HG03025 (cell line): ENCODE data around the gene MORC1.

Experiments
- ATAC-seq: cut with Tn5 transposase; IDR thresholded peaks from one replicate; pipeline ENCODE4 v1.9.1; 2021; ENCODE audit warnings: mild to moderate bottlenecking, moderate library complexity; ENCODE audit not compliant: unreplicated experiment, low FRiP score

Gene MORC1

DNA sequence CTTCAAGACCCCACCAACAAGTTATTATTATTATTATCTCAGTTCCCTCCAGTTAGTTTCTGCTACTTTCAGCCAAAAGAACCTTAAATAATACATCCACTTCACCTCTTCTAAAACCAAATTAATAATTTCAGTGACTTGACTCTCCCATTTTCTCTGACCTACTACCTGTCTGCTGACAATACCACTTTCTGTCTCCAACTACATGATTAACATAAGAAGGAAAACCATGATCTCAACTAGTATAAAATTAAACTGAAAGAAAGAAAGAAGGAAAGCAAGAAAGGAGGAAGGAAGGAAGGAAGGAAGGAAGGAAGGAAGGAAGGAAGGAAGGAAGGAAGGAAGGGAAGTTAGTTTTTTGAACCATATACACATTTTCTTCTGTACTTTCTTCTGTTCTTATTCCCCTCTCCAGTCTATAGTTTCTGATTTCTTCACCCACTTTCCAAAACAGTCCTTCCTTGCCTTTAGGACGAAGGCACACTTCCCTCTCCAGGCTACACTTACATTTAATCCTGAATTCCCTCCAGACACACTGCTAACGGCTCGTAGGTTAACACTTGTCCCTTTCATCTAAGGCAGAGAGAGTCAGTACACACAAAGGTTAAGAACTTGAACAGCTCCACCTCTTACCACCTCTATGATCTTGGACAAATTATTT is 84.8 kb downstream of the MORC1 start:
- ATAC-seq: no peak

GRCh38 chr3:109028753-109029152 is 89.2 kb downstream of the MORC1 start:
- ATAC-seq: no peak

DNA sequence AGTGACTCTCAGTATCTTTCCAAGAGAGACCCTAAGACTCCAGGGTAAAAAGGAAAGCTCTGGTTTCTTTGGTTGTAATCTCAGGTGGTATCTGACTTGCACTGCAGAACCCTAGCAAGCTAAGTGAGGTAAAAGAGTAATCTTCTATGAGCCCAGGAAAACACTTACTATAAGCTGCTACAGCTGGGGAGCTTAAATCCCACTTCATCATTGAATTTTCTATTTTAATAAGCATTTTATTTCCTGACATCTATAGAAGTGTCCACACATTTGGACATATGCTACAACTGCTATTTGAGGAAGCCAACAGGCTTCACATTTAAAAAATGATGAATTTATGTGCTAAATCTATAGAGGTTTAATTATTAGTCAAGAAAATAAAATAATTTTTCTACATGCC is 91.1 kb downstream of the MORC1 start:
- no peak for ATAC-seq

GRCh38 chr3:109025896-109026295 is 92.0 kb downstream of the MORC1 start:
- ATAC-seq: no peak

DNA sequence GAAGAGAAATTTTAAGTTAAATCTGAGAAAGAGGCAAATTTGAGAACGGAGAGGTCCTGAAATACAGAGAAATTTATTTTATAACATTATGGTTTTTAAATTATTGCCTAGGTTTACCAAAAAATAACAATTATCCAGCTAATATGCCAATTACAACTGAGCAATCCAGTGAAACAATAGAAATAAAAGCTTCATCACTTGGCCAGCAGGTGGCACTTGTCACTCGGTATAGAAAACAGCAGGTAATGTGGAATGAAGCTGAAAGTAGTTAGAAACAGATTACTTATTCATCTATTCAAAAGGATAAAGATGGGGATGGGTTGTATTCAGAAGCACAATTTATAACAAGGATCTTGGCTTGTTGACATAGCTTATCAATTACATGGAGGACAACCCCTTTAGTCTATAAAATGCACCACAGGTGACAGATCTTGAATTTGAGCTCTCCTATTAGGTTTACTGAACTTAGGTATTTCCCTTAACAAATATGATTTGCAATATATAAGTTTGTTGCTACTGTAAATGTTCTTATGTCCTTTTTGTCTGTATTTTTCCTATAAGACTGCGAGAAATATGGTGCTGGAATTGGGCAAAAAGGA is 94.2 kb downstream of the MORC1 start:
- ATAC-seq: peak; percentile 58

- no peak for ATAC-seq
These were observed 94.8 kb downstream of the MORC1 start for GRCh38 chr3:109023167-109023566.

GRCh38 chr3:109021556-109021955 is 96.4 kb downstream of the MORC1 start:
- ATAC-seq: no peak

DNA sequence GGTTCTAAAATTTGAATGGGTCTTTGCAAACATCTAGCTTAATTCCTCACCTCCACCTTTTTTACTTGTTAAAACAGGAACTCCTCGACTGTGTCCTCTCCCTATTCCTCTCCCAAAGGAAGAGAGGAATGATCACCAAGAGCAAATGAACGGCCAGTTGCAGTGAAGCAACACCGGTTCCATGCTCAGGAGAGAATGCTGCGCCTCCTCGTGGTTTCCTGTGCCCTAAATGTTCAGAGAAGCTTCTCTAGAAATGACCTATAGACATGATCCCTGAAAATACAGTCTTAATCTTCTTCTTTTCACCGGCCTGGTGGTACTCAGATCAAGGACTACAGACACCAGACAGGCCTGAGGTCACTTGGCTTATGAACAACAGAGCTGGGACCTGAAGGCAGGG is 99.1 kb downstream of the MORC1 start:
- ATAC-seq: no peak

GRCh38 chr3:109005443-109005842 is 112.5 kb downstream of the MORC1 start:
- ATAC-seq: no peak

- no peak for ATAC-seq
These were observed 119.5 kb downstream of the MORC1 start for GRCh38 chr3:108998436-108998835.

- ATAC-seq: no peak
These were observed 132.1 kb downstream of the MORC1 start for GRCh38 chr3:108985844-108986243.

DNA sequence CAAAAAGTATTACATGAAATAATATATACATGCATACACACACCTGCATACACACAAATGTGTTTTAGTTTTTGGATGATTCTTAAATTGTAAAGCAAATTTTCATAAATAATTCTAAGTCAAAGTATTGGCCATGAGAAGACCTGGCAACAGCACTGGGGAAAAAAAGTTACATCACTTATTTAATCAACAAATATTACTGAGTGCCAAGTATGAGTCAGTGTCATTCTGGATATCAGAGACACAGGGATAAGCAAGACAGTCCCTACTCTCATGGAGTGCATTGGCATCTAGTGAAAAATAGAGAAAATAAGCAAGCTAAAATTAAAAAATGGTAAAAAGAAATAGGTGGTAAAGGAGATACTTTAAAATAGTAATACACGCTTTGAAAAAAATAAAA is 134.9 kb downstream of the MORC1 start:
- no peak for ATAC-seq

DNA sequence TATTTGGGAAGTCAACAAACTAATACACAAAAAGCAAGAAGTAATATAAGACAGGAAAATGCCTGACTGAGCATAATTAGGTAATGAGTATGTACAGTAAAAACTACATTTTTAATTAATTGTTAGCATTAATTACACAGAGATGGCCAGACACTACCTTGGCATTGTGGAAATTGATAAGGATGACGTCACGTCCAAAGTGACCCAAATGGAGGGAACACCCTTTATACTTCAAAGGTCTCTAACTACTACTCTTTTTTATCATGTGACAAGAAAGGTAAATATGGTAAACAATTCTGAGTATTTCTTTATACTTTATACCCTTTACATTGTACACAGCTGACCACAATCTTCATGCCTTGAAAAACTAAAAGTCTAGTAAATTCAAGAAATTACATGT is 141.9 kb downstream of the MORC1 start:
- ATAC-seq: no peak

DNA sequence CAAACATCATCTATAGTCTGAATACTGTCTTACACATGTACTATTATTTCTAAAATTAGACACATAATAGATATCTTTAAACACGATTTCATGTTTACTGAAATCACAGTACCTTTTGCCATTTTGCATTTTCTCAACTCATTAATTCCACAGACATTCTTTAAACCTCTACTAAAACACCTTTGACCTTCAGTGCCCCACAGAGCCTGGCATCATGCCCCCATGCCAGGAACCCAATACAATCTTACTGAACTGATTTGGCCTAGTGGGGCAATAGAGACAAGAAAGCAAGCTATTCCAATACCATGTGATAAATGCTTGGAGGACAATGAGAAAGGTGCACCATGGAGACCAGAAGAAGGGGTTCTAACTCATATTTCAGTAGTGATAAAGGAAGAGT is 144.9 kb downstream of the MORC1 start:
- ATAC-seq: no peak

GRCh38 chr3:108972482-108972881 is 145.5 kb downstream of the MORC1 start:
- ATAC-seq: no peak

DNA sequence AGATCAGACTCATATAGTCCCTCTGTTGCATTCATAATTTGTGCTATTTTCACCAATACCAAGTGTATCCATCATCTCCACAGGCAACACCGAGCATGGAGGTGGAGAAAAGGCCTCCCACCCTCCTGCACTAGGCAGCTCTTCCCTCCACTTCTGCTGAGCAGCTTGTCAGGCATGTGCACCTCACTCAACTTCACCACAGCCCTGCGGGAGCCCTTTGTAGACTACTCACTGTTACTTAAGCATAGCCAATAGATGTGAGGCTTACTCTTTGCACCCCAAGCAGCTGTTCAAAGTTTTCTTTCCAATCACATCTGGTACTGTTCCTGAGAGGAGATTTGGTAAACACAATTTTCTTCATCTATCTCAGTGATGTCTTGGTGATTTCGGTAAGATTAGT is 147.4 kb downstream of the MORC1 start:
- no peak for ATAC-seq

GRCh38 chr3:108966773-108967172 is 151.2 kb downstream of the MORC1 start:
- no peak for ATAC-seq

GRCh38 chr3:108959017-108959416 is 158.9 kb downstream of the MORC1 start:
- ATAC-seq: no peak

DNA sequence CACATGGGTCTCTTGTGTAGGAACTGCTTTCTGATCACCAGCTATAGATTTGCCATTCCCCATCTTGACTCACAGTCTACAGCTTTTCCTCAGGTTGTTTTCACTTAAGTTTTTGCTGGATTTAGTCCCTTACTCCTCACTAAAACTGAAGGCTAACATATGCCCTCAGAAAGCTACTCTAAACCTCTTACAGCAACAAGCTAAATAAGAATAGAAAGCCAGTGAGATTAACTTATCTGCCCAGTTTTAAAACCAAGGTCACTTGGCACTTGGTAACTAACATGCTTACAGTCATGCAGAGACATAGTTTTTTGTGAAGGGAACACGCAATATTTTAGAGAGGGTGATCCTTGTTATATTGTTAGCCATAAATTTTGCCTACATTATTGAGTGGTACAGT is 164.2 kb downstream of the MORC1 start, which contains the start of gene GUCA1C:
Gene GUCA1C (minus strand): TSS at position 180 of the 400 bp plus-strand sequence. CDS start 117 bp downstream, at position 63.
- no peak for ATAC-seq

DNA sequence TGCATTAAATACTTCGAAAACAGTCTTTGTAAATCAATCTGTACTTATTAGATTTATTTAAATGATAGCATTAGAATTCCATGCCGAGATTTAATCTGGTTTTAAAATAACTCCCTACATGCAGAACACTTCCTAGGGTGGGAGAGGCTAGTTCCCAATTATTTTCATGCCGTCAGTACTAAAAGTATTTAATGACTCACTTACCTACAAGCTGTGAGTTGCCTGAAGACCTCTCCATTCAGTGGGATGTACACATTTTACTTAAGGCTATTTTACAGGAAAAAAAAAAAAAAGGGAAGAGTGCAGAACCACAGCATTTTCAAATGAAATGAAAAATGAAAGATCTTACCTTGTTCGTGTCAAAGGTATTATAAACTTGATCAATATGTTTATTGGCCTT is 164.7 kb downstream of the MORC1 start:
- ATAC-seq: no peak

GRCh38 chr3:108951820-108952501 is 166.0 kb downstream of the MORC1 start:
- no peak for ATAC-seq

- ATAC-seq: no peak
These were observed 170.1 kb downstream of the MORC1 start for GRCh38 chr3:108947855-108948254.
